Esophagus mucosa (tissue), 1 donor: ENCODE results near the gene UCHL3. TPM values are rescaled to one million over a fixed set of nuclear protein-coding genes. Genes with fewer than 3 reads are reported as not detected.
"Not testable (repeated sequence)": the region's sequence is repeated elsewhere in the genome, so short reads cannot be mapped to it uniquely, and the experiment has no call there.

Experiments
- ATAC-seq: fragments of 200-7000 bp; cut with Tn5 transposase; one replicate; pipeline ENCODE4 v1.9.1; 2020
- total RNA-seq: library from RNA; stranded (reverse); gene quantifications from one replicate; pipeline ENCODE4 v1.2.4, GENCODE V29; 2023
- donor health status: DM: yes; HTN: yes; CAD: no.

The UCHL3 gene
- 56.1 TPM for total RNA-seq

DNA sequence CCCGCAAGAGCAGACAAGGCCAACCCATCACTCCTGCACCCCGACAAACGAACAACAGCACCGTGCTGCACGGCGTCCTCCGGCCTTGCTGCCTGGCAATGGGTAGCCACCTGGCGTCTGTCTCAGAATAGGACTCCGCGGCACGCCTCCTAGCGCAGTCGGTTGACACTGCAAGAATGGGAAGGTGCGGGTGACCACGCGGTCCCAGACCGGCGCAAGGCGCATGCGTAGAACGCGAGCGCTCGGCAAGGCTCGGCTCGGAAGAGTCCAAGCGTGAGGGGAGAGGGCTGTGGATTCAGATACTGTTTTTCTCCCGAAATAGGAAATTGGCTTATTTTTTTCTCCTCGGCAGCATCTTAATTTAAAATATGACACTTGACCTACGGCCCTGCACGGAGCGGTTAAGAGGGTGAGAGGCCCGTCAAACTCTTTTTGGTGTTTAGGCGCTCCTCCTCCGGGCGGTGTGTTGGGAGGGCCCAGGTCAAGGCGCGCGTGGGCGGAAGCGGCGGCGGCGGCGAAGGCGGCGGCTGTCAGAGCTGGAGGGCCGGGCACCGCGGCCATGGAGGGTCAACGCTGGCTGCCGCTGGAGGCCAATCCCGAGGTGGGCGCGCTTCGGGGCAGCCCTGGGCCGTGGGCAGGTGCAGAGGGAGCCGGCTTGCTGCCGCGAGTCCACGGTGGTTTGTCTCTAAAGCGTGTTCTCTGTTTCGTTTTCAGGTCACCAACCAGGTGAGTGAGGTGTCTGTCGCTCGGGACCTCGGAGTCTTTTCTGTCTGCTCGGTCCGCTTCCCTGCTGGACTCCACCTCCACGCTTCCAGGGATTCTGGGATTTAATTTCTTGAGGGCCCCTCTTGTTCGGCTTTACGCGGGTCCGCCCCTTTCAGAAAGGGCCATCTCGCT is at the start of gene UCHL3:
Gene UCHL3, plus strand, starts transcription at position 530 of the 897 bp plus-strand sequence. Its CDS starts 30 bp downstream, at position 560.
- ATAC-seq: peak; percentile 99

- no peak for ATAC-seq
These were observed 44.3 kb upstream of the UCHL3 start for GRCh38 chr13:75505327-75505726.

DNA sequence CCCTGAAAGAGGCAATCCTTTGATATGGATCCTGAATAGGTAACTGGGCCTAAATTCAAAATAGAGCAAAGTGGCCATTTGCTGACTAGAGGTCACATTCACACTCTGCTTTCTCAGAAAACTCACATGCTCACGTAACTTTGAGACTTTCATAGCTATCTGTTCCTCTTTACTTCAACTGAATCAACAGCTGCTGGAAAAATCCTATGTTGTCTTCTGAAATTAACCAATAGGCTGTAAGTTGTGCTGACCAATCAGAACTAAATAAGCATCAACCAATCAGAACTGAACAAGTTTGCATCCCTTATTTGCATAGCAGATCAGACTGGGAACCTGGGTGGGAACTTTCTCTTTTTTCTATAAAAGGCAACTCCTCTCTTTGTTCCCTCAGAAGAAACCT is 43.6 kb upstream of the UCHL3 start:
- ATAC-seq: no peak

DNA sequence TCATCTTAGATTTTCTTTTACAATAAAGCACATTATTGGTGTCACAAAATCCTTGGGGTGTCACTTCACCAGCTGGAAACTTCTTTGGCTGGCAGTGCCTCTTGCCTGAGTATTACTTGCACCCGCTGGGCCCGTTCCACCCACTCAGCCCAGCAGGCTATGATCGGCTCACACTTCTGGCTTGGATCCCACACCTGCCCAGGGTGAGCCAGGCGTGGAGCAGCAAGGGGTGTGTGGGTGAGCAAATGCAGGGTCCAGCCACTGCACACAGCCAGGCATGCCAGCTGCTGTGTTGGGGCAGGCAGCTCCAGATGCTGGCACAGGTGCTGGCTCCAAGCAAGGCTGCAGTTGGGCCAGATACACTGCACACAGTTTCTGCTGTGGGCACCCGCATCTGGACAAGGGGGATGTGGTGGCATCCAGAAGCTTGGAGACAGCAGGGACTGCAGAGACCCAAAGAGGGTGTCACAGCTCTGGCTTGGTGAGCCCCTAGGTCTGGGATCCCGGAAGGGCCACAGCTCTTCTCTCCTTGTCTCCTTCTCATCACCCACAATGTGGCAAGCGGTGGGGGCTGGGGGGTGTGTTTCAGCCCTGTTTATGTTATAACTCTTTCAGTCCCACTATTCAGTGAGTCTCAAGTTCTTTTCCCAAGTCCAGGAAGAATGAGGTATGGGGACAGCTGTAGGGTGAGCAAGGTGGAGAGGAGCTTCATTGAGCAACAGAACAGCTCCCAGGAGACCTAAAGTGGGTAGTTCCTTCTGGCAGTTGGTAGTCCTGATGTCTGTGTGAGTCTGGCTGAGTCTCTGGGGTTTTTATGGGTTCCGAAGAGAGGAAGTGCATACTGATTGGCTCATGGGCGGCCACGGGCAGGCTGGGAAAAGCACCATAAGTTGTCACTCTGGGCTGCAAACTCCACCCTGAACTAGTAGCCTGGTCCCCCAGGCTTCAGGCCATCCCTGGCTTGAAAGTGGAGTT is 42.3 kb upstream of the UCHL3 start:
- ATAC-seq: peak; percentile 23

- ATAC-seq: no peak
These were observed 41.5 kb upstream of the UCHL3 start for GRCh38 chr13:75508002-75508548.

- ATAC-seq: no peak
These were observed 38.5 kb upstream of the UCHL3 start for GRCh38 chr13:75511051-75511625.

DNA sequence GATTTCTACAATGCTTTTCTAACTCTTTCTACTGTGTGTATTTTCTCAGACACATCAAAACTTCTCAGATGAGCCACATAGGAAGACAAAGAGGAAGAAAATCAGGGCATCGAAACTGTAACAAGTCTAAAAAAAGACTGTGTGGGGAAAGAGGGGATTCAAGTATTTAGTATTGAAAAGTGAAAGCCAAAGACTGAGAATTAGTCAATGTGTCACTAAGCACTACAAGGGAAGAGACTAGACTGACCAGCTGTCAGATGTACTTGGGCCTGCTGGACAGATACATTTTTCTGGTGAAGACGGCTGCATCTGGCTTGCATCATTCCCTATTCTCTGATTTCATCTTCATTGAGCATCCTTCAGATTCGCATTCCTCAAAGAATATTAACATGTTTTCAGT is 37.3 kb upstream of the UCHL3 start:
- ATAC-seq: no peak

GRCh38 chr13:75513271-75513670 is 36.3 kb upstream of the UCHL3 start:
- ATAC-seq: no peak

GRCh38 chr13:75514080-75514995 is 35.3 kb upstream of the UCHL3 start:
- ATAC-seq: no peak

DNA sequence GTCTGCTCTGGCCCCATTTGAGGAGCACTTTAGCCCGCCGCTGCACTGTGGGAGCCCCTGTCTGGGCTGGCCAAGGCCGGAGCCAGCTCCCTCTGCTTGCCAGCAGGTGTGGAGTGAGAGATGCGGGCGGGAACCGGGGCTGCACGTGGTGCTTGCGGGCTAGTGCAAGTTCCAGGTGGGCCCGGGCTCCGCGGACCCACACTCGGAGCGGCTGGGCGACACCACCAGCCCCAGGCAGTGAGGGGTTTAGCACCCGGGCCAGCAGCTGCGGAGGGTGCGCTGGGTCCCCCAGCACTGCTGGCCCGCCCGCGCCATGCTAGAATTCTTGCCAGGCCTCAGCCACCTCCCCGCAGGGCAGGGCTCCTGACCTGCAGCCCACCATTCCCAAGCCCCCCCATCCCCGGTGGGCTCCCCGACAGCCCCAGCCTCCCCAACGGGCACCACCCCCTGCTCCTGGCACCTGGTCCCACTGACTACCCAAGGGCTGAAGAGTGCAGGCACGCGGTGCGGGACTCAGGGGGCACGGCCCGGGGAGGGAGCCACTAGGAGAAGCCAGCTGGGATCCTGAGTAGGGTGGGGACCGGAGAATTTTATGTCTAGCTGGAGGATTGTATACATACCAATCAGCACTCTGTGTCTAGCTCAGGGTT is 31.0 kb upstream of the UCHL3 start:
- no peak for ATAC-seq

DNA sequence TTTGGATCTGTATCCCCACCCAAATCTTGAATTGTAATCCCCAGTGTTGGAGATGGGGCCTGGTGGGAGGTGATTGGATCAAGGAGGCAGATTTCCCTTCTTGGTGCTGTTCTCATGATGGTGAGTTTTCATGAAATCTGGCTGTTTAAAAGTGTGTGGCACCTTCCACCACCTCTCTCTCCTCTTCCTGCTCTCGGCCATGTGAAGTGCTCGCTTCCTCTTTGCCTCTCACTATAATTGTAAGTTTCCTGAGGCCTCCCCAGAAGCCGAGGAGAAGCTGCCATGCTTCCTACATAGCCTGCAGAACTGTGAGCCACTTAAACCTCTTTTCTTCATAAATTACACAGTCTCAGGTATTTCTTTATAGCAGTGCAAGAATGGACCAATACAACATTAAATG is 27.6 kb upstream of the UCHL3 start:
- ATAC-seq: no peak

- ATAC-seq: no peak
These were observed 19.0 kb upstream of the UCHL3 start for GRCh38 chr13:75530549-75530961.

DNA sequence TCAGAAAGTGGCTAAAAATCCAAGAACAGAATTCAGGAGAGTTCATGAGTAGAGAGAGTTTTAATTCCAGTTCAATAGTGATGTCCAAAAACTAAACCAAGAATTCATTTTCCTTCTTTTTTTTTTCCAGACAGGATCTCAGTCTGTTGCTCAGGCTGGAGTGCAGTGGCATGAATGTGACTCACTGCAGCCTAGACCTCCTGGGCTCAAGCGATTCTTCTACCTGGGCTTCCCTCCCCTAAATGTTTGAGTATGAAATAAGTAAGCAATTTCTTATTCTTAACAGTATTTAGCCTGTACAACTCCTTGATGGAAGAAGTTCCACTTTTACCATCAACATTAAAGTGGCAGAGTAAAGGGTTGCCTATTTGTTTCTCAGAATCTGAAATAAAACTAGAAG is 15.7 kb upstream of the UCHL3 start:
- no peak for ATAC-seq

- peak; percentile 95 for ATAC-seq
These were observed 11.9 kb upstream of the UCHL3 start, which contains the start of gene COMMD6 for GRCh38 chr13:75537401-75538365. Gene COMMD6, minus strand, starts transcription at chr13:75537841. Its CDS starts 36 bp downstream, at chr13:75537805.

- ATAC-seq: no peak
These were observed 8.3 kb upstream of the UCHL3 start for GRCh38 chr13:75541287-75541686.

DNA sequence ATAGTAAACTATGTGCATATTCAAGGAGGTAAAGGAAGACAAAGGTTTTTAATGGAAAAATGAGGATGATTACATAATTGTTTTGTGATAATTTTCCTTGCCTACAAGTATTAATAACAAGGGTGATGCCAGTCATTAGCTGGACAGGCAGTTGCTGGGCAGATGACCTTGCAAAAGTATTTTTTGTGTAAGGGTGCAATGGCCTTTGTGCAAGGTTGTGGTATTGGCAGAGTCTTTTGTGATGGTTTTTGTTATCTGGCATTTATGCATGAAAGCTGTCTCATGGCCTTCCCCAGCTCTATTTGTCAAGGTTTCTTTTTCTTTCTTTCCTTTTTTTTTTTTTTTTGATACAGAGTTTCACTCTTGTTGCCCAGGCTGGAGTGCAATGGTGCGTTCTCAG is 7.6 kb upstream of the UCHL3 start:
- ATAC-seq: no peak

- ATAC-seq: no peak
These were observed 4.8 kb upstream of the UCHL3 start for GRCh38 chr13:75544681-75545330.

- not testable (repeated sequence) for ATAC-seq
These were observed 4.2 kb upstream of the UCHL3 start for GRCh38 chr13:75545386-75545785.

GRCh38 chr13:75547917-75548316 is 1.7 kb upstream of the UCHL3 start:
- ATAC-seq: no peak
